ENCODE measurements around the gene GPR107. TPM values are rescaled to one million over a fixed set of nuclear protein-coding genes. Genes with fewer than 3 reads are reported as not detected.
A peak's percentile ranks its signal among the peaks of the same experiment; 100 is the strongest.

GPR107 gene
- total and polyA plus RNA-seq, 2 experiments from 2014 or later: 12.3 to 23.9 TPM

DNA sequence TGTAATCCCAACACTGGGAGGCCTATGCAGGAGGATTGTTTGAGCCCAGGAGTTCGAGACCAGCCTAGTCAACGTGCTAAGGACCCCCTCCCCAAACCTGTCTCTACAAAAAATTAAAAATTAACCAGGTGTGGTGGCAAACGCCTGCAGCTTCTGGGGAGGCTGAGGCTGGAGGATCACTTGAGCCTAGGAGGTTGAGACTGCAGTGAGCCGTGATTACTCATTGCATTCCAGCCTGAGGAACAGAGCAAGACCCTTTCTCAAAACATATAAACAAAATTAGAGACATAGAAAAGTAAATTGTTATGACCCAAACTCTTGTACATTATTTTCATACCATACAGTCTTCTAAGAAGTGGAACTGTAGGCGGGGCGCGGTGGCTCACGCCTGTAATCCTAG lies 1.1 kb downstream of the GPR107 start:
- peaks cover 15% of the 10 kb centered on the region for H3K4me1 ChIP-seq (ENCODE audit: low read depth)
- peak overlapping the region; percentile 90 for H3K27ac ChIP-seq
- no peaks in the 10 kb centered on the region for H3K27me3 ChIP-seq
- no peak for DNase-seq (ENCODE audit: low read depth in 1 of 2, low spot score in 1 of 2)
- H3K36me3 ChIP-seq: no peaks in the 10 kb centered on the region
- TF ChIP-seq, protein P1, sequence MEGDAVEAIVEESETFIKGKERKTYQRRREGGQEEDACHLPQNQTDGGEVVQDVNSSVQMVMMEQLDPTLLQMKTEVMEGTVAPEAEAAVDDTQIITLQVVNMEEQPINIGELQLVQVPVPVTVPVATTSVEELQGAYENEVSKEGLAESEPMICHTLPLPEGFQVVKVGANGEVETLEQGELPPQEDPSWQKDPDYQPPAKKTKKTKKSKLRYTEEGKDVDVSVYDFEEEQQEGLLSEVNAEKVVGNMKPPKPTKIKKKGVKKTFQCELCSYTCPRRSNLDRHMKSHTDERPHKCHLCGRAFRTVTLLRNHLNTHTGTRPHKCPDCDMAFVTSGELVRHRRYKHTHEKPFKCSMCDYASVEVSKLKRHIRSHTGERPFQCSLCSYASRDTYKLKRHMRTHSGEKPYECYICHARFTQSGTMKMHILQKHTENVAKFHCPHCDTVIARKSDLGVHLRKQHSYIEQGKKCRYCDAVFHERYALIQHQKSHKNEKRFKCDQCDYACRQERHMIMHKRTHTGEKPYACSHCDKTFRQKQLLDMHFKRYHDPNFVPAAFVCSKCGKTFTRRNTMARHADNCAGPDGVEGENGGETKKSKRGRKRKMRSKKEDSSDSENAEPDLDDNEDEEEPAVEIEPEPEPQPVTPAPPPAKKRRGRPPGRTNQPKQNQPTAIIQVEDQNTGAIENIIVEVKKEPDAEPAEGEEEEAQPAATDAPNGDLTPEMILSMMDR (IDR thresholded peaks at IDR 0.05; ENCODE audit: low read depth, low read length): no peak
- H3K9me3 ChIP-seq (ENCODE audit: low read depth): no peaks in the 10 kb centered on the region
- peak overlapping the region; percentile 84 for H3K4me3 ChIP-seq

DNA sequence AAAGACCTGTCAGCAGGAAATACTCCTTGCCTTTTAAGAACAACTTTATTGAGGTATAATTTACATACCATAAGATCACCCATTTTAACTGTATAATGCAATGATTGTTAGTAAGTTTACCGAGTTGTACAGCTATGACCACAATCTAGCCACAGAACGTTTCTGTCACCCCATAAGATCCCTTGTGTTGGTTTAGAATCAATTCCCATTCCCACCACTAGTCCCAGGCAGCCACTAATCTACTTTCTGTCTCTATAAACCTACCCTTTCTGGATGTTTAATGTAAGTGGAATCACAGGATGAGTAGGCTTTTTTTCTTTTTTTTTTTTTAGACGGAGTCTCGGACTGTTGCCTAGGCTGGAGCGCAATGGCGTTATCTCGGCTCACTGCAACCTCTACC lies 4.4 kb downstream of the GPR107 start:
- peak in 1 of 2 donors; percentile 20 for DNase-seq (ENCODE audit: low read depth in 1 of 2, low spot score in 1 of 2)

DNA sequence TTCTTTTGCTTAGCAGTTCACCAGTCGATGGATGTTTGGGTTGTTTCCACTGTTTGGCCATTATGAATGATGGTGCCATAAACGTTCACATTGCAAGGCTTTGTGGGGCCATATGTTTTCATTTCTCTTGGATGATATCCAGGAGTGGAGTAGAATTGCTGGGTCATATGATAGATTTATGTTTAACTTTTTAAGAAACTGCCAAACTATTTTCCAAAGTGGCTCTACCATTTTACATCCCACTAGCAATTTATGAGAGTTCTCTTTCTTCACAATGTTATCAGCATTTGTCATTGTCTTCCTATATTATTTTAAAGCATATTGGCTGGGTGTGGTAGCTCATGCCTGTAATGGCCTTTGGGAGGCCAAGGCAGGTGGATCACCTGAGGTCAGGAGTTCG lies 5.2 kb downstream of the GPR107 start:
- Histone ChIP-seq H3K4me3 (no peak overlapping the region), H3K27ac (no peak overlapping the region), H3K36me3 (no peaks in the 10 kb centered on the region), H3K4me1 (ENCODE audit: low read depth) (peaks cover 5% of the 10 kb centered on the region), H3K27me3 (no peaks in the 10 kb centered on the region), H3K9me3 (ENCODE audit: low read depth) (no peaks in the 10 kb centered on the region)
- TF ChIP-seq, protein P1 (IDR thresholded peaks at IDR 0.05; ENCODE audit: low read depth, low read length): no peak
- DNase-seq (ENCODE audit: low read depth in 1 of 2, low spot score in 1 of 2): no peak

More for the DNA sequence above, 4.4 kb downstream of the GPR107 start:
- H3K4me3 ChIP-seq: no peak overlapping the region
- no peaks in the 10 kb centered on the region for H3K9me3 ChIP-seq (ENCODE audit: low read depth)
- no peaks in the 10 kb centered on the region for H3K36me3 ChIP-seq
- no peak overlapping the region for H3K27ac ChIP-seq
- peaks cover 5% of the 10 kb centered on the region for H3K4me1 ChIP-seq (ENCODE audit: low read depth)
- no peaks in the 10 kb centered on the region for H3K27me3 ChIP-seq
- TF ChIP-seq, protein P1 (IDR thresholded peaks at IDR 0.05; ENCODE audit: low read depth, low read length): no peak

DNA sequence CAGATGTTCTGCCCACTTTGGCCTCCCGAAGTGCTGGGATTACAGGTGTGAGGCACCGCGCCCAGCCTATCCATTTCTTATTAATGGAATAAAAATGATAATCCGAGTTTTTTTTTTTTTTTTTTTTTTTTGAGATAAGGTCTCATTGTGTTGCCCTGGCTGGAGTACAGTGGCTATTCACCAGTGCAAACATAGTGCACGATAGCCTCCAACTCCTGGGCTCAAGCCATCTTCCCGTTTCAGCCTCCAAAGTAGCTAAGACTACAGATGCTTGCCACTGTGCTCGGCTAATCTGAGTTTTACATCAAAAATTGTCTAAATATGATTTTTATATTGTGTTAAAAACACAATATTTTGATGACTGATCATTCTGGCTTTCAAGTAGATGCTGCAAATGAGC lies 6.6 kb downstream of the GPR107 start:
- Histone ChIP-seq H3K36me3 (no peaks in the 10 kb centered on the region), H3K9me3 (ENCODE audit: low read depth) (no peaks in the 10 kb centered on the region), H3K4me3 (no peak overlapping the region), H3K27ac (no peak overlapping the region), H3K27me3 (no peaks in the 10 kb centered on the region), H3K4me1 (ENCODE audit: low read depth) (no peaks in the 10 kb centered on the region)
- DNase-seq (ENCODE audit: low read depth in 1 of 2, low spot score in 1 of 2): no peak
- TF ChIP-seq, protein P1 (IDR thresholded peaks at IDR 0.05; ENCODE audit: low read depth, low read length): no peak

DNA sequence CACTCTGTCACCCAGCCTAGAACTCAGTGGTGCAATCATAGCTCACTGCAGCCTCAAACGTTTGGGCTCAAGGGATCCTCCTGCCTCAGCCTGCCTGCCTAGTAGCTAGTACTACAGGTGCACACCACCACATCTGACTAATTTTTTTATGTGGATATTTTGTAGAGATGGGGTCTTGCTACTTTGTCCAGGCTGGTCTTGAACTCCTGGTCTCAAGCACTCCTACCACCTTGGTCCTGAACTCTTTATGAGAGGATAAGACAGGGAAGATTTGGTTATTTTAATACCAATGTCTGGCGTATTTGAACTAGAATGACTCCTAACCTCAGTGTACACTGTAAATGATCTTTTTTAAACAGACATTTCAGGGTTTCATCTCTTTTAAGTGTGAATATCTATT lies 9.0 kb downstream of the GPR107 start:
- no peaks in the 10 kb centered on the region for H3K27me3 ChIP-seq
- H3K27ac ChIP-seq: no peak overlapping the region
- H3K36me3 ChIP-seq: no peaks in the 10 kb centered on the region
- no peaks in the 10 kb centered on the region for H3K9me3 ChIP-seq (ENCODE audit: low read depth)
- no peak overlapping the region for H3K4me3 ChIP-seq
- no peak for DNase-seq (ENCODE audit: low read depth in 1 of 2, low spot score in 1 of 2)
- TF ChIP-seq, protein P1 (IDR thresholded peaks at IDR 0.05; ENCODE audit: low read depth, low read length): no peak
- H3K4me1 ChIP-seq (ENCODE audit: low read depth): no peaks in the 10 kb centered on the region

DNA sequence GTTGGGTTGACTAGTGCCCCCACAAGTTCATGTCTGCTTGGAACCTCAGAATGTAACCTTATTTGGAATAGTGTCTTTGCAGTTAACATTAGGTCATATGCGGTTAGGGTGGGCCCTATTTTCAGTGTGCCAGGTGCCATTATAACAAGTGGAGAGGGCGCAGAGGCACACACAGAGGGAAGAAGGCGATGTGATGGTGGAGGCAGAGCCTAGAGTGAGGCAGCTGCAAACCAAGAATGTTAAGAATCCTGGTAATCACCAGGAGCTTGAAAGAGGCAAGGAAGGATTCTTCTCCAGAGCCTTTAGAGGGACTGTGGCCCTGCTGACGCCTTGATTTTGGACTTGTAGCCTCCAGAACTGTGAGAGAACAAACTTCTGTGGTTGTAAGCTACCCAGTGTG lies 10.9 kb downstream of the GPR107 start:
- H3K27me3 ChIP-seq: no peaks in the 10 kb centered on the region
- H3K9me3 ChIP-seq (ENCODE audit: low read depth): no peaks in the 10 kb centered on the region
- TF ChIP-seq, protein P1 (IDR thresholded peaks at IDR 0.05; ENCODE audit: low read depth, low read length): no peak
- peak in 1 of 2 donors; percentile 7 for DNase-seq (ENCODE audit: low read depth in 1 of 2, low spot score in 1 of 2)
- H3K4me3 ChIP-seq: no peak overlapping the region
- H3K27ac ChIP-seq: peak overlapping the region; percentile 37
- no peaks in the 10 kb centered on the region for H3K4me1 ChIP-seq (ENCODE audit: low read depth)
- no peaks in the 10 kb centered on the region for H3K36me3 ChIP-seq
